ENCODE results near the gene RPS2. TPM values are rescaled to one million over a fixed set of nuclear protein-coding genes. Genes with fewer than 3 reads are reported as not detected.

The RPS2 gene
- total RNA-seq, 2 donors from 2014 or later = 2,046 to 2,467 TPM

GRCh38 chr16:1976951-1977874 lies 12.6 kb upstream of the RPS2 start:
- Histone ChIP-seq H3K36me3 (peaks cover 11 to 13% of the 10 kb centered on the region in 2 donors), H3K27ac (peak overlapping the region in 1 of 2 donors; percentile 77), H3K27me3 (replicated peaks; ENCODE audit: insufficient read depth) (no peaks in the 10 kb centered on the region), H3K4me1 (replicated peaks) (peaks cover 6% of the 10 kb centered on the region), H3K4me3 (no peak overlapping the region), H3K9me3 (no peaks in the 10 kb centered on the region)
- 90% methylated on average over 33 of the region's 33 CpGs for WGBS
- intact Hi-C loops (cut with DNase I) = no loop called here
- DNase-seq (ENCODE audit: low spot score) = no peak
- no peak for TF ChIP-seq CTCF (IDR thresholded peaks at IDR 0.05)
- TF ChIP-seq POLR2A (IDR thresholded peaks at IDR 0.05) = no peak
- TF ChIP-seq POLR2AphosphoS5 (IDR thresholded peaks at IDR 0.05) = no peak

- Histone ChIP-seq H3K27me3 (replicated peaks; ENCODE audit: insufficient read depth) (no peaks in the 10 kb centered on the region), H3K36me3 (peaks cover 11 to 13% of the 10 kb centered on the region in 2 donors), H3K27ac (no peak overlapping the region), H3K9me3 (no peaks in the 10 kb centered on the region), H3K4me3 (no peak overlapping the region), H3K4me1 (replicated peaks) (peaks cover 6% of the 10 kb centered on the region)
- intact Hi-C loops (cut with DNase I) = no loop called here
- no peak for DNase-seq (ENCODE audit: low spot score)
- 96% methylated on average over 4 of the region's 8 CpGs for WGBS
- TF ChIP-seq CTCF (IDR thresholded peaks at IDR 0.05) (no peak), POLR2A (IDR thresholded peaks at IDR 0.05) (no peak), POLR2AphosphoS5 (IDR thresholded peaks at IDR 0.05) (no peak)
Observed at GRCh38 chr16:1976216-1976520, 11.5 kb upstream of the RPS2 start.

GRCh38 chr16:1975432-1976215 lies 11.0 kb upstream of the RPS2 start:
- Histone ChIP-seq H3K4me3 (no peak overlapping the region), H3K36me3 (peaks cover 11 to 13% of the 10 kb centered on the region in 2 donors), H3K9me3 (no peaks in the 10 kb centered on the region), H3K27me3 (replicated peaks; ENCODE audit: insufficient read depth) (no peaks in the 10 kb centered on the region), H3K27ac (no peak overlapping the region), H3K4me1 (replicated peaks) (peaks cover 6% of the 10 kb centered on the region)
- WGBS = 90% methylated on average over 33 of the region's 33 CpGs
- no peak for TF ChIP-seq POLR2A (IDR thresholded peaks at IDR 0.05)
- no peak for TF ChIP-seq POLR2AphosphoS5 (IDR thresholded peaks at IDR 0.05)
- no peak for TF ChIP-seq CTCF (IDR thresholded peaks at IDR 0.05)
- DNase-seq (ENCODE audit: low spot score) = no peak
- intact Hi-C loops (cut with DNase I) = no loop called here

GRCh38 chr16:1974157-1975070 lies 9.8 kb upstream of the RPS2 start:
- intact Hi-C loops (cut with DNase I) = no loop called here
- no peak overlapping the region for H3K27ac ChIP-seq
- TF ChIP-seq CTCF (IDR thresholded peaks at IDR 0.05) (no peak), POLR2AphosphoS5 (IDR thresholded peaks at IDR 0.05) (no peak)
- H3K9me3 ChIP-seq = no peaks in the 10 kb centered on the region
- H3K4me1 ChIP-seq (replicated peaks) = peaks cover 6% of the 10 kb centered on the region
- WGBS = 92% methylated on average over 34 of the region's 42 CpGs
- no peaks in the 10 kb centered on the region for H3K27me3 ChIP-seq (replicated peaks; ENCODE audit: insufficient read depth)
- no peak for DNase-seq (ENCODE audit: low spot score)
- H3K4me3 ChIP-seq = no peak overlapping the region
- peaks cover 11 to 13% of the 10 kb centered on the region in 2 donors for H3K36me3 ChIP-seq
